A172 (cell line): ENCODE measurements around the gene LGMN. TPM values are rescaled to one million over a fixed set of nuclear protein-coding genes. Genes with fewer than 3 reads are reported as not detected.
"Not testable (repeated sequence)": the region's sequence is repeated elsewhere in the genome, so short reads cannot be mapped to it uniquely, and the experiment has no call there.

ENCODE experiments used
- DNase-seq: peaks from one replicate; pipeline ENCODE4 v3.0.0-alpha.2; 2015; ENCODE audit warnings: low spot score
- total RNA-seq: library from RNA; depleted of rRNA; stranded (reverse); fragments of >200 nt; shearing (Covaris generic); gene quantifications from 2 replicates; pipeline ENCODE4 v1.2.3, GENCODE V29; 2014

LGMN gene
- total RNA-seq, 1 experiment from 2014 or later: 13.0 TPM

DNA sequence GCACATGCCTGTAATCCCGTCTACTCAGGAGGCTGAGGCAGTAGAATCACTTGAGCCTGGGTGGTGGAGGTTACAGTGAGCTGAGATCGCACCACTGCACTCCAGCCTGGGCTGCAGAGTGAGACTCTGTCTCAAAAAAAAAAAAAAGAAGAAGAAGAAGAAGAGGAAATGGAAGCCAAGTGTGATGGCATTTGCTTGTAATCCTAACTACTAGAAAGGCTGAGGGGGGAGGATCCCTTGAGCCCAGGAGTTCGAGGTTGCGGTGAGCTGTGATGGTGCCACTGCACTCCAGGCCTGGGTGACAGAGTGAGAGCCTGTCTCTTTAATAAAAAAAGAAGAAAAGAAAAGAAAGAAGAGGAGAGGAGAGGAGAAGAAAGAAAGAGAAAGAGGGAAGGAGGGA lies 52.1 kb downstream of the LGMN start:
- no peak for DNase-seq

DNA sequence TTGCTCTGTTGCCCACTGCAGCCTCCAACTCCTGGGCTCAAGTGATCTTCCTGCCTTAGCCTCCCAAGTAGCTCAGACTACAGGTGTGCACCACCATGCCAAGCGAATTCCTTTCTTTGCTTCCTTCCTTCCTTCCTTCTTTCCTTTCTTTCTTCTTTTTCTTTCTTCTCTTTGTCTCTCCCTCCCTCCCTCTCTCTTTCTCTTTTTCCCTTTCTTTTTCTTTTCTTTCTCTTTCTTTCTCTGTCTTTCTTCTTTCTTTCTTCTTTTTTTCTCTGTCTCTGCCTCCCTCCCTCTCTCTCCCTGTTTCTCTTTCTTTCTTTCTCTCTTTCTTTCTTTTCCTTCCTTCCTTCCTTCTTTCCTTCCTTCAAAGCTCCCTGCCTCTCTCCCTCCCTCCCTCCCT lies 52.9 kb downstream of the LGMN start:
- DNase-seq: no peak

GRCh38 chr14:92694807-92695206 lies 53.6 kb downstream of the LGMN start:
- no peak for DNase-seq

GRCh38 chr14:92693998-92694795 lies 54.2 kb downstream of the LGMN start:
- DNase-seq: no peak

- DNase-seq: peak; percentile 30
These were observed 55.6 kb downstream of the LGMN start for GRCh38 chr14:92692822-92693226.

- DNase-seq: peak; percentile 44
These were observed 58.0 kb downstream of the LGMN start for GRCh38 chr14:92690171-92691011.

DNA sequence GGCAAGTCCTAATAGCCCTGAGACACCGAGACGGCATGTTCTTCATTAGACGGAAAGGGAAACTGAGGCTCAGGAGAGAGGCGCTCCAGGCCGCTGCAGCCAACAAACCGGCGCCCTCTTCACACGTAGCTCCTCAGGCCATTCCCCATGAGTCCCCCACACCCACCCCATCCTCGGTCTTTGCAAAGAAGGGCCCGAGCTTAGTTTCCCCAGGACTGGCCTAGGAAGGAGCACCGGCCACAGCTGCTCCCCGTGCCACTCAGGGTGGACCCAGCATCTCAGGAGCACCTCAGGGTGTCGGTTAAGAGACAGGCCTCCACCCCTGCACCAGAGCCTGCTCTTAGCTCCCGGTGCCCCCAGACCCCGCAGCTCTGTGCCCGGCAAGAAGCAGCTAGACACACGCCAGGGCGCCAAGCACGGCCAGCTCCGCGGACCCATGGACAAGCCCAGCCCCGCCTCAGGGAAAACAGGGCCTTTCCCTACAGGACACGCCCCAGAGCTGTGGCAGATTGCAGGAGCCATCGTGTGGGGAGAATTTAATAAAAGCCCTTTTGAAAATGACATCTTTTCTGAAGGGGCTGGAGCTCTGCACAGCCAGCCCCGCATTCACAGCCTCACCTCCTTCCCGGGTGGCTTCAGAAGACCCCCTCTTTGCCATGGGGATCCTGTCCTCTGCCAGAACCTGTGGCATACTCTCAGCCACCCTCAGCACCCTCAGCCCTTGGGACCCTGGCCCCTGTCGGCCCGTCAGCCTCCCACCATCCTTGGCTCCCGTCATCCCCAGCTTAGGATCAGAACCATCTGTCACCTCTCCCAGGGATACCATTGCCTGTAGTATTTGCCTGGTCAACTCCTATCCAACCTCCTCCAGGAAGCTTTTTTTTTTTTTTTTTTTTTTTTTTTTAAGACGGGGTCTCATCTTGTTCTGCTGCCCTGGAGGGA lies 59.7 kb downstream of the LGMN start:
- no peak for DNase-seq

GRCh38 chr14:92687681-92688433 lies 60.6 kb downstream of the LGMN start:
- no peak for DNase-seq

DNA sequence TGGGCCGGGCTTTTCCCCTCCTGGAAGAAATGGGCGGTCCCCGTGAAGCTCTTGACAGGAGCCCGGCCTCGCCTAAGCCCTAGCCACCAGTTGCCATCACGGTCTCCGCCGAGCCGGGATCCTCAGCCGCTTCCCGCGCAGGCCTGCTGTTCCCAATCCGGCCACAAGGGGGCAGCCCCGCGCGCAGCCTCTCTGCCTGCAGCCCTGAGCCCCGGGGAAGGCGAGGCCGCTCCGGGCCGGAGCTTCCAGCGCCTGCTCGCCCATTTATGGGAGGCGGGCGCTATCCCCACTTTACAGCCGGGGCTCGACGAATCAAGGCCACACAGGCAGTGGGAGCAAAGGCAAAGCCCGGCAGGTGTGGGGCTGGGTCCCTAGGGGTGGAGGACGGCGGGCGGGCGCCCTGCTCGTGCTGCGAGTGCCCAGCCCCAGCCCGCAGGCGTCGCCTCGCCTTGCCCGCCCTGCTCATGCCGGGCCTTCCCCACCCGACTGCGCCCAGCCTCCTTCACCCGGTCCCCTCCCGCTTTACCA lies 61.5 kb downstream of the LGMN start:
- DNase-seq: no peak

GRCh38 chr14:92686411-92686899 lies 62.0 kb downstream of the LGMN start:
- no peak for DNase-seq

GRCh38 chr14:92685784-92686355 lies 62.6 kb downstream of the LGMN start:
- no peak for DNase-seq

DNA sequence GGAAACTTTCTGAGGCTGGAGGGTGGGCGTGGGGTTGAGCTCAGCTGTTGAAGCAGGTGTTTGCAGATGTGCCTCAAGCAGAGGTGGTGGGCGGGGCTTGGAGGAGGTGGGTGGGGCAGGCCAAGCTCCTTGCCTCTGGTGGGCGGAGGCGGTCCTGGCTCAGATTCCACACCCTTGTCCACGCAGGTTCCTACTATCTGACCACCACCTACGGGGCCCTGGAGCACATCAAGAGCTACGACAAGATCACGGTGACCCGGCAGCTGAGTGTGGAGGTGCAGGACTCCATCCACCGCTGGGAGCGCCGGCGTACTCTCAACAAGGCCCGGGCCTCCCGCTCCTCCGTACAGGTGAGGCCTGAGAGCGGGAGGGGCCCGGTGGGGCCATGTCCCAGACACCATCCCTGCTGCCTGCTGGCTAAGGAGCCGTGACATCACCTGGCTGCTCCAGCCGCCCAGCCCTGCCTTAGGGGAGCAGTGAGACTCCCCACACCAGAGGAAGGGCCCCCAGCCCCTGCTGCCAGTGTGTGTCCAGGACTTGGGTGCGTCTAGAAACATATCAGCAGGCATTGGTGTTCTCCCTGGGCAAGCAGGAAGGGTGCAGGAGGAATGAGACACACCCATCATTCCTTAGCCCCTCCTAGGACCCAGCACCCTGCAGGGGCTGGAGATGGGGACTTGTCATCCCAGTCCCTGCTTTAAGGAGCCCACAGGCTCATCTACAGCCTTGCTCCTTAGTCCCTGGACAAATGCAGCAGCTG lies 63.4 kb downstream of the LGMN start:
- DNase-seq: no peak

DNA sequence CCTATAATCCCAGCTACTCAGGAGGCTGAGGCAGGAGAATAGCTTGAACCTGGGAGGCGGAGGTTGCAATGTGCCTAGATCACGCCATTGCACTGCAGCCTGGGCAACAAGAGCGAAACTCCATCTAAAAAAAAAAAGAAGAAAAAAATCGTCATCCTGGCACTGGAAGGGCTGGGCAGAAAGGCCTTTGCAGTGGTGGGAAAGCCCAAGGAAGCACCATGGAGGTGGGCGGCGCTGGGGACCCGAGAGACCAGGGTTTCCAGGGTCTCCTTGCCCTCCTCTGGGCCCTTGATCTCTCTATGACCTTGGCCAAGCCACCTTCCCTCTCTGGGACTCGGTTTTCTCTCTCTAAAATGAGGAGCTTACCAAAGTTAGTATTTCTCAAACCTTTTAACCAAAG lies 65.4 kb downstream of the LGMN start:
- DNase-seq: no peak

DNA sequence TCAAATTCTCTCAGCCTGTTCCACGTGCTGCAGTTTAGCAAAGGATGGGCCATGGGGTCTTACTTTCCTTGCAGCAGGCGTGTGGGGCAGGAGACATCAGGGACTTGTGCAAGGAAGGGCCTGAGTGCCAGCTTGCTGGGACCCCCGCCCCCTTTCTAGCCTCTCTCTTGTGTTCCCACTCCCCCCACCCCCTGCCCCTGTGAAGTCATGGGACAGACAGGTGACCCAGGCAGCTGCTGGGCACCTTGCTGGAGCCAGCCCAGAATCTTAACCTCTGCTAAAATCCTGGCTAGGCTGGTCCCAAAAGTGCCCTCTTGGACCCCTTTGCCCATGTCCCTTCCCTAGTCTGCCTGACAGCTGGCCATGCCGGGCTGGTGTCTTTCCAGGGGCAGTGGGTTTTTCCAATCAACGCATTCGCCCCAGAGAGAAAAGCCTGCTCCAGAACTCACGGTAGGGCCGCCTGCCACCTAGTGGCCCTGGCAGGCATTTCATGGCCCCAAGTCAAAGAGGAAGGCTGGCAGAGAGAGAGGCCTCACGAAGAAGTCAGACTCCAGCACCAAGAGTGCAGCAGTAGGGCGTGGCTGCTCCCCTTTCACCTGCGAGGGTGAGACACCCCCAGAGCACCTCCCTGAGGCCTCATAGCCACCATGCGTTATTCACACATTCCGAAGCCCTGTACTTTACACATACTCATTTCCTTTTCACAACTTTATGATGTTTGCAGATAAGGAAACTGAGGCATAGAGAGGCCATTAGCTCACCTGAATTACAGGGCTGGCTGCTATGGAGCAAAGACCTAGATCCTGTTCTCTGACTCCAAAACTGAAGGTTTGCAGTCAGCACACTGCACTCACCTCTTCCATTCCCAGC lies 67.4 kb downstream of the LGMN start:
- DNase-seq: peak; percentile 33

GRCh38 chr14:92680330-92680729 lies 68.1 kb downstream of the LGMN start:
- DNase-seq: not testable (repeated sequence)

GRCh38 chr14:92679246-92679645 lies 69.2 kb downstream of the LGMN start:
- no peak for DNase-seq

- DNase-seq: no peak
These were observed 69.7 kb downstream of the LGMN start for GRCh38 chr14:92678766-92679165.

DNA sequence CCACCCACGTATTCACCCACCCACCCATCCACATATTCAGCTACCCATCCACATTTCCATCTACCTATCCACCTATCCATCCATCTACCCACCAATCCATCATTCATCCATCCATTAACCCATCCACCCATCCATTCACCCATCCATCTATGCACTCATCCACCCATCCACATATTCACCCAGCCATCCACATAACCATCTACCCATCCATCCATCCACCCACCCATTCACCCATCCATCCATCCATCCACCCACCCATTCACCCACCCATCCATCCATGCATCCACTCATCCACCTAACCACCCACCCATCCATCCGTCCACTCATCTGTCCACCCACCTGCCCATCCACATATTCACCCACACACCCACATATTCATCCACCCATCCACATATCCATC lies 70.5 kb downstream of the LGMN start:
- no peak for DNase-seq
